ENCODE data around the gene KCNB1. TPM values are rescaled to one million over a fixed set of nuclear protein-coding genes. Genes with fewer than 3 reads are reported as not detected.

The KCNB1 gene
- total and polyA plus RNA-seq, 11 donors: 0.72 to 4.9 (median 1.3) TPM

DNA sequence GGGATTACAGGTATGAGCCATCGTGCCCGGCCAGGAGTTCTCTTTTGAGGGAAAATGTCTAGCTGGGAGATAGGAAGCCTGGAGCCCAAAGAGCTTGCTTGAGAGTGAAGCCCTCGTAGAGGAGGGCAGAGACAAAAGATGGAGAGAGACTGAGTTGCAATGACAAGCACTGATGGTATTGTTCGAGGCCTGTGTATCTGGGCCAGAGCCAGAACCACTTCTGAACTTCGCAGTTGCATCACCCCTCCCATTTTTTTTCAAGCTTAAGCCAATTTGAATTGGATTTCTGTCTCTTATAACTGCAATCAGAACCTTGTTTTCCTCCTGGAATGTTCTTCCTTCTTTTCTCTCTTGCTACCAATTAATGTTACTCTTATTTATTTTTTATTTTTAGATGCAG is 83.1 kb downstream of the KCNB1 start:
- DNase-seq (peak in 1 of 5 donors; percentile 25), ATAC-seq (no peak)
- Histone ChIP-seq H3K4me1 (peaks cover 0 to 35% (median 17%) of the 10 kb centered on the region in 12 donors), H3K27me3 (no peaks in the 10 kb centered on the region), H3K27ac (peak overlapping the region in 11 of 12 donors; percentile 59 to 87 (median 75)), H3K9me3 (no peaks in the 10 kb centered on the region), H3K4me3 (no peak overlapping the region), H3K36me3 (no peaks in the 10 kb centered on the region)
- no peak for TF ChIP-seq POLR2A (IDR thresholded peaks at IDR 0.05)
- TF ChIP-seq, protein P1, sequence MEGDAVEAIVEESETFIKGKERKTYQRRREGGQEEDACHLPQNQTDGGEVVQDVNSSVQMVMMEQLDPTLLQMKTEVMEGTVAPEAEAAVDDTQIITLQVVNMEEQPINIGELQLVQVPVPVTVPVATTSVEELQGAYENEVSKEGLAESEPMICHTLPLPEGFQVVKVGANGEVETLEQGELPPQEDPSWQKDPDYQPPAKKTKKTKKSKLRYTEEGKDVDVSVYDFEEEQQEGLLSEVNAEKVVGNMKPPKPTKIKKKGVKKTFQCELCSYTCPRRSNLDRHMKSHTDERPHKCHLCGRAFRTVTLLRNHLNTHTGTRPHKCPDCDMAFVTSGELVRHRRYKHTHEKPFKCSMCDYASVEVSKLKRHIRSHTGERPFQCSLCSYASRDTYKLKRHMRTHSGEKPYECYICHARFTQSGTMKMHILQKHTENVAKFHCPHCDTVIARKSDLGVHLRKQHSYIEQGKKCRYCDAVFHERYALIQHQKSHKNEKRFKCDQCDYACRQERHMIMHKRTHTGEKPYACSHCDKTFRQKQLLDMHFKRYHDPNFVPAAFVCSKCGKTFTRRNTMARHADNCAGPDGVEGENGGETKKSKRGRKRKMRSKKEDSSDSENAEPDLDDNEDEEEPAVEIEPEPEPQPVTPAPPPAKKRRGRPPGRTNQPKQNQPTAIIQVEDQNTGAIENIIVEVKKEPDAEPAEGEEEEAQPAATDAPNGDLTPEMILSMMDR (IDR thresholded peaks at IDR 0.05): no peak
- intact Hi-C loops (cut with DNase I): no loop called here
- 38 to 54% (median 48%) methylated on average over 4 to 5 of the region's 5 CpGs for WGBS, 4 donors

DNA sequence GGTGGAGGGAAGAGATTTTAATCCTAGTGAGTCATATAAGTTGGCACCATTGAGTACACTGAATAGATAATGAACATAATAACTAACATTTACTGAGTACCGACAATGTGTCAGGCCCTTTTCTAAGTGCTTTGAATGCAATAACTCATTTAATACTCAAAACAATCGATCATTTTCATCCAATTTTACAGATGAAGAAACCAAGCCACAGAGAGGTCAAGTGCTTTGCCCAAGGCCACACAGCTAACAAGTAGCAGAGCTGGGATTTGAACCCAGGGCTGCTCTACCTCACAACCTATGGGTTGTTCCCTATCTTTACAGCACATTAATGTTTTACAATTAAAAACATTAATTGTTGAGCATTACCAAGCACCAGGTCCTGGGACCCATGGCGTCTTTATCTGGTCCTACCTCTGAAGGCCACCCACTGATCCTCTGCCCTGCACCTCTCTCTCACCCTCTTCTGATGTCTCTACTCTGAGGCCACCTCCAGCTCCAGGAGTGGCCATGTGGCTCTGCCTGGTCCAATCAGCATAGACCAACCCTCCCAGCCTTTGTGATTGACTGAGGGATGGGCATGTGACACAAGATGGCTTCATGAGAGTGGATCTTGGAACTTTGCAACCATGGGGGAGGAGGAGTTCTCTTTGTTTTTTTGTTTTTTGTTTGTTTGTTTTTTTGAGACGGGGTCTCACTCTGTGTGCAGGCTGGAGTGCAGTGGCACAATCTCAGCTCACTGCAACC is 83.9 kb downstream of the KCNB1 start:
- peak overlapping the region in 3 of 12 donors; percentile 59 to 87 (median 60) for H3K27ac ChIP-seq

DNA sequence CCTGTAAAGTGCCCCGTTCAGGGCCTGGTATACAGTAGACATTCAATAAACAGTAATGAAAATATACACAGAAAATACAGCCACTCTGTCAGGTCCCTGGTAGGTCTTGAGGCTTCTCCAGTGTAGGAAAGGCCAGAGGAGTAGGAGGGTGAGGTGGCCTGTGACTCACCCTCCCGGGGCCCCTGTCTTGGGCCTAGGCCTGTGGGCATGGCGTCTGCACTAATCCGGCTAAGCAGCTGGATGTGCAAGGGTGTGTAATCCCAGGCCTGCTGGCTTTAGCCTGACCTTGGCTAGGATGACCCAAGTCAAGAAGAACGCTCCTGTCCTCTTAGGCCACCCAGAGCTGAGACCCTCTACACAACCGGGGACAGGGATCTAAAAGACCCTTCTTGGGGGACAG is 84.9 kb downstream of the KCNB1 start:
- H3K9me3 ChIP-seq: no peaks in the 10 kb centered on the region
- ATAC-seq (peak in 2 of 4 donors; percentile 48 to 63), DNase-seq (peak in 1 of 5 donors; percentile 43)
- no peak overlapping the region for H3K4me3 ChIP-seq
- peaks cover 0 to 38% (median 17%) of the 10 kb centered on the region in 12 donors for H3K4me1 ChIP-seq
- no peaks in the 10 kb centered on the region for H3K36me3 ChIP-seq
- H3K27me3 ChIP-seq: no peaks in the 10 kb centered on the region
- intact Hi-C loops (cut with DNase I): no loop called here
- TF ChIP-seq POLR2A (IDR thresholded peaks at IDR 0.05): no peak
- TF ChIP-seq, protein P1 (IDR thresholded peaks at IDR 0.05): no peak
- peak overlapping the region in 1 of 12 donors; percentile 87 for H3K27ac ChIP-seq
- 76 to 84% (median 80%) methylated on average over 5 to 6 of the region's 6 CpGs for WGBS, 4 donors

More for the DNA sequence above, 83.9 kb downstream of the KCNB1 start:
- Histone ChIP-seq H3K9me3 (no peaks in the 10 kb centered on the region), H3K4me3 (no peak overlapping the region), H3K27me3 (no peaks in the 10 kb centered on the region), H3K36me3 (no peaks in the 10 kb centered on the region), H3K4me1 (peaks cover 0 to 35% (median 17%) of the 10 kb centered on the region in 12 donors)
- intact Hi-C loops (cut with DNase I): no loop called here
- TF ChIP-seq, protein P1 (IDR thresholded peaks at IDR 0.05): no peak
- no peak for TF ChIP-seq POLR2A (IDR thresholded peaks at IDR 0.05)
- 89 to 92% (median 91%) methylated on average over 4 of the region's 4 CpGs for WGBS, 4 donors
- ATAC-seq (no peak), DNase-seq (no peak)

DNA sequence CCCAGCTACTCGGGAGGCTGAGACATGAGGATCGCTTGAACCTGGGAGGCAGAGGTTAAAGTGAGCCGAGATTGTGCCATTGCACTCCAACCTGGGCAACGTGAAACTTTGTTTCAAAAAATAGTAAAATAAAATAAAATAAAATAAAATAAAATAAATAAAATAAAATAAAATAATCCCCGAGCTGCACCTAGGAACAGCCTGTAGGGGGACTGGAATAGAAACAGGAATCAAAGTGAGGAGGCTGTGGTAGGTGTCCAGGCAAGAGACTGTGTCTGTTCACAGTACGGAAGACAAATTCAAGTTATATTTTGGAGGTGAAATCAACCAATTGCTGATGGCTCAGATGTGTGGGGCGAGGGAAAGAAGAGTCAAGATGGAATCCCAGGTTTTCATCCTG is 86.2 kb downstream of the KCNB1 start:
- Histone ChIP-seq H3K4me1 (peaks cover 0 to 38% (median 20%) of the 10 kb centered on the region in 12 donors), H3K9me3 (no peaks in the 10 kb centered on the region), H3K4me3 (no peak overlapping the region), H3K36me3 (no peaks in the 10 kb centered on the region), H3K27ac (peak overlapping the region in 1 of 12 donors; percentile 87), H3K27me3 (no peaks in the 10 kb centered on the region)
- TF ChIP-seq, protein P1 (IDR thresholded peaks at IDR 0.05): peak in 1 of 12 donors; percentile 19
- no peak for TF ChIP-seq POLR2A (IDR thresholded peaks at IDR 0.05)
- WGBS, 4 donors: 93 to 94% (median 93%) methylated on average over 7 of the region's 7 CpGs
- ATAC-seq (no peak), DNase-seq (no peak)
- intact Hi-C loops (cut with DNase I): no loop called here

Measured in heart left ventricle (tissue), 16 donors.